GM19397 (cell line): ENCODE measurements around the gene TMEM91.

Source experiments
- ATAC-seq: cut with Tn5 transposase; IDR thresholded peaks from one replicate; pipeline ENCODE4 v1.9.1; 2021; ENCODE audit warnings: mild to moderate bottlenecking, moderate library complexity; ENCODE audit not compliant: unreplicated experiment

TMEM91 gene

DNA sequence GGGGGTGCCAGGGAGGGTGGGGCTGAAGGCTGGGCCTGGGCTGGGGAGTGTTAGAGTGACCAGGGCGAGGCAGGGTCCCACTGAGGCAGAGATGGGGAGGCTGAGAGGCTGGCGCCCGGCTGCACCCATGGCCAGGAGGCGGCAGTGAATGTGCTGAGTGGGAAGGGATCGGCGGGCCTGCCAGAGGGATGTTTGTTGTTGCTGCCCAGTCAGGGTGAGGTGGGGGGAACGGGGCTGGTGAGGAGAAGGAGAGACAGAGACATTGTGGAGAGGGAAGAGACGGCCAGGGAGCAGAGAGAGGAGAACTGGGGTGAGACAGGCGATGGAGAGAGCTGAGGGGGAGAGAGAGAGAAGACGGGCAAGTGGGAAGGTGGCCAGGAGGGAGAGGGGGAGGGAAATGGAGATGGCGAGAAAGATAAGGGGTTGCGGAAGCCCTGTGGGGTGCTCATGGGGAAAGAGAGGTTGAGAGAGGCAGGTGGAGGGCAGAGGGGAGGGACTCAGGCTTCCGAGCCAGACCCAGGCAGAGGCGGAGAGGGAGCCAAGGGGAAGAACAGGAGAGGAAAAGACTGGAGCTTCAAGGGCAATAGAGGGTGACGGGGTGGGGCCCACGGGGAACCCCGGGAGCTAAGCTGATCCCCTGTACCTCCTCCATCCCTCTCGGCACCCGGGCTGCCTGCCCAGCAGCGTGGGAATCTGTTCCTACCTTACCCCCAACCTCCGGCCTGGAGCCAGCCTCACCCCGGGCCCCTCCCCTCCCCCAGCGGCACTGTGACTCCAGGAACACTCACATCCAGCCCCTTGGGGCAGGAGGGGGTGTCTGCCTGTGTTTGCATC, 51.5 kb downstream of the TMEM91 start:
- no peak for ATAC-seq

DNA sequence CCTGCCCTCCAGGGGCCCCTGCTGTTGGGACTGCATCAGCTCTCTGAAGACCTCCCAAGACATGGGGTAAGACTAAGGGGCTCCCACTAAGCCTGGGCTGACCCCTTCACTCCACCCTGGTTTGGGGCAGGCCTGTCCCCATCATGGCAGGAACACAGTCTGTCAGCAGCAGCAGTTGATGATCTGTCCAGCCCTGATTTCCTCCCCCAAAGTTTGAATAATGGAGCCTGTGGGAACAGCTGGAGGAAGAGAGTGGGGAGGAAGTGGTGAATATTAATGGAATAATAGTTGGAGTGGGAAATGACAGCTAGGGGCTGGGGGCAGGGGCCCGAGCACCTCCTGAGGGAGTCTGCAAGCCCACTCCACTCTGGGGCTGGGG, 52.1 kb downstream of the TMEM91 start:
- no peak for ATAC-seq

DNA sequence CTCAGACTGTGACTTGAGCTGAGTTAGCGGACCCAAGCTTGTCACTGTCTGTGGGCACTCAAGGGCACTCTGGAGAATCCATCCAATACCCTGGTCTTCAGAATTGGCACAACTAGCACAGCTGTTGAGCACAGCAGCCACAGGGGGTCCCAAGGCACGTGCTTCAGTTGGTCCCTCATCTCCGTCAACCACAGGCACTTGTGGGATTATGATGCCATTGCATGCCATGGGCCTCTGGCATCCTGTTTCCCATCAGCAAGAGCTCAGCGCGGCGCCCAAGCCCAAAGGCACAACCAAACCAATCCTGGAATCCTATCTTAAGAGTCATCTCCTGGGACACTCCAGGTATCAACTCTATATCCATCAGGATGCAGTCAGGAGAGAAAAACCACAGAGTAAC, 54.6 kb downstream of the TMEM91 start:
- ATAC-seq, result no peak

DNA sequence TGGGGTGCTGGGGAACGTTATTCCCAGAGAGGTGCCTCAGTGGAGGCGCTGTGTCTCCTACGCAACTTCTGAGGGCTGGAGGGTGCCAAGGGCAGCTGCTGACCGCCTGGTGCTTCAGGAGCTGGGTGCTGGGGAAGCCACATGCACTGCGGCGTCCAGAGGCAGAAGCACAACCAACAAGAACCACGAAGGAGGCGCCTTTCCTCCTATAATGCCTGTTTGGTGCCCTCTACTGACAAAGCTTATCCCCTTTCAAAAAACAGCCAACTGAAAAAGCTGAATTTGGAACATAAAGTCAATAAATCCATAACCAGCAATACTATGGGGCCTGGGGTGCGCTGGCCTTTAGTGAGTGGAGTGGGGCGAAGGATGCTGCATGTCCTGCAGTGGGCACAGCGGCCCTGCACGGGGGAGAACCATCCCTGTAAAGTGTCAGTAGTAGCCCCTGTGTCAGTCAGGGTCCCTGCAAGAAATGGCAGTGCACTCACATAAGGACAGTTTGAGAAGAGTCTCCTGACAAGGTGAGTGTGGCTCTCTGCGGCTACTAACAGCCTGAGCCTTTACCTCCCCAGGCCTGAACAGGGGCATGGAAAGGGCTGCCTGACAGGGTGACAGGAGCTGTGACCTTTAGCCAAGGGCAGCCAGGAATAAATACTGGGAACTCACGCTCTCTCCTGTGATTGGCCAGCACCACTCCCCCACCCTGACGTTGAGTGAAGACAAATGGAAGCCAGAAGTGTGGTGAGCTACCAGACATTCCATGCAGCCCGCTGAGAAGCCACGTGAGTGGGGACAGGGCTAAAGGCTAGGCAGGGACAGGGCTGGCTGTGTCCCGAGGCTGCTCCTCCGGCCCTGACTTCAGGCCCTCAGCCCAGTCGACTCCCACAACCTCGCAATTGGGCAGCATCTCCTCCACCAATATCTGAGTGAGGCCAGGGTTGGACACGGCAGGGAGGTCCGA, 55.4 kb downstream of the TMEM91 start:
- no peak for ATAC-seq

DNA sequence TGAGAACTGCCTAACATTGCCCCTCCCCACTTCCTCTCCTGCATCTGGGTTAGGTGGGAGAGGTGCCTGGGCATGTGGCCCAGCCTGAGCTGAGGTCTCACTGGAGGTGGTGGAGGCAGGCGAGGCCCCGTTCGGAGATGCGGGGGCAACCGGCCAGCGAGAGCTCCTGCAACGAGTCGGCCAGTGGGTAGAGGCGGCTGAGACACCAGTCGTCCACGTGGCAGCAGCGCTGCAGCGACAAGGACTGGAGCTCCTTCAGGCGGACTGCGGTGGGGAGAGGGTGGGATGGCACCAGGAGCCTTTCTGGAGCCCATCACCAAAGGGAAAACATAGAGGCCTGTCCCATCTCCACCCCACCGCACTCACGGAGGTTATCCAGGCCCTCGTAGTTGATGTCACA, 56.8 kb downstream of the TMEM91 start:
- ATAC-seq, result no peak
